Mesothelial cell of epicardium (in vitro differentiated cells): Measurements from ENCODE around the gene SMIM20. TPM values are rescaled to one million over a fixed set of nuclear protein-coding genes. Genes with fewer than 3 reads are reported as not detected.

ENCODE experiments used
- DNase-seq, 2 experiments: peaks; one replicate each; pipeline ENCODE4 v3.0.0; 2021; ENCODE audit warnings: low spot score in 2 of 2; ENCODE audit not compliant: unreplicated experiment in 2 of 2
- H3K27ac Mint-ChIP-seq: 2 replicates; pipeline ENCODE4 v1.8.0; 2021; ENCODE audit warnings: mixed read lengths
- H3K27me3 Mint-ChIP-seq: 2 replicates; pipeline ENCODE4 v1.8.0; 2021; ENCODE audit warnings: low read depth, mixed read lengths
- H3K36me3 Mint-ChIP-seq: 2 replicates; pipeline ENCODE4 v1.8.0; 2021; ENCODE audit warnings: mixed read lengths
- H3K4me1 Mint-ChIP-seq: 2 replicates; pipeline ENCODE4 v1.8.0; 2021; ENCODE audit warnings: mixed read lengths
- H3K4me3 Mint-ChIP-seq: 2 replicates; pipeline ENCODE4 v1.8.0; 2021; ENCODE audit warnings: mild to moderate bottlenecking, moderate library complexity, mixed read lengths
- H3K9me3 Mint-ChIP-seq: 2 replicates; pipeline ENCODE4 v1.8.0; 2021; ENCODE audit warnings: mixed read lengths
- total RNA-seq: library from RNA; stranded (reverse); gene quantifications from 3 replicates; pipeline ENCODE4 v1.2.1, GENCODE V29; 2021
- TF ChIP-seq, protein P1 (sequence below): fragments of 200-600 bp; sonication (generic); IDR thresholded peaks from one replicate; pipeline ENCODE4 v1.5.0; 2021; ENCODE audit warnings: antibody characterized with exemption; ENCODE audit not compliant: unreplicated experiment

The SMIM20 gene
- total RNA-seq, 1 donor from 2014 or later, result 30.0 TPM

- no peak overlapping the region for H3K27ac Mint-ChIP-seq
- no peaks in the 10 kb centered on the region for H3K36me3 Mint-ChIP-seq
These were observed 25.3 kb downstream of the SMIM20 start for GRCh38 chr4:25939330-25939729.

DNA sequence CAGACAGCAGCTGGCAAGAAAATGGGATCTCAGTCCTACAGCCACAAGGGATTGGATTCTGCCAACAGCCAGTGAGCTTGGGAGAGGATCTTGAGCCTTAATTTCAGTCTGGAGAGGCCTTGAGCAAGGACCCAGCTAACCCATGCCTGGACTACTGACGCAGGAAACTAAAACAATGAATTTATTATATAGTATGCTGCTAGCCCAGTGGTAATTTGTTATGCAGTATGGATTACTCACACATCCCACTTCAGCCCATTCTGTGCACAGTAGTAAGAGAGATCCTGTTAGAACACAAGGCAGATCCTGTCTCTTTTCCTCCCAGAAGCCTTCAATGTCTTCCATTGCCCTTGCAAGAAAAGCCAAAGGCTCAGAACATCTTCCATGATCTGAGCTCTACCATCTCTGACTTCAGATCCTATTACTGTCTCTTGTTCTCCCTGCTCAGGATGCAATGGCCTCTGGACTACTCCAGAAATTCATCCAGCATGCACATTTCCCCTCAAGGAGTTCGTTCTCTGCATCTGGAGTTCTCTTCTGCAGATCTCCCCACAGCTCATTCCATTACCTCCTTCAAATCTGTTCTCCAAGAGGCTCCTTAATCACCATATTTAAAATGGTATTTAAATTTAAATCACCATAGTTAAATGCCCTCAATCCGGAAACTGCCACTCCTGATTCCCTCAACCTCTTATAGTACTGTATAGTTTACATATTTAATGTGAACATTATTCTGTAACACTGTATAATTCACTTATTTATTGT, 27.6 kb downstream of the SMIM20 start:
- Mint-ChIP-seq H3K4me1 (peaks cover 14% of the 10 kb centered on the region), H3K9me3 (peaks cover 6% of the 10 kb centered on the region), H3K4me3 (no peak overlapping the region), H3K36me3 (no peaks in the 10 kb centered on the region), H3K27ac (no peak overlapping the region), H3K27me3 (peaks cover 4% of the 10 kb centered on the region)
- DNase-seq, result no peak
- TF ChIP-seq, protein P1, sequence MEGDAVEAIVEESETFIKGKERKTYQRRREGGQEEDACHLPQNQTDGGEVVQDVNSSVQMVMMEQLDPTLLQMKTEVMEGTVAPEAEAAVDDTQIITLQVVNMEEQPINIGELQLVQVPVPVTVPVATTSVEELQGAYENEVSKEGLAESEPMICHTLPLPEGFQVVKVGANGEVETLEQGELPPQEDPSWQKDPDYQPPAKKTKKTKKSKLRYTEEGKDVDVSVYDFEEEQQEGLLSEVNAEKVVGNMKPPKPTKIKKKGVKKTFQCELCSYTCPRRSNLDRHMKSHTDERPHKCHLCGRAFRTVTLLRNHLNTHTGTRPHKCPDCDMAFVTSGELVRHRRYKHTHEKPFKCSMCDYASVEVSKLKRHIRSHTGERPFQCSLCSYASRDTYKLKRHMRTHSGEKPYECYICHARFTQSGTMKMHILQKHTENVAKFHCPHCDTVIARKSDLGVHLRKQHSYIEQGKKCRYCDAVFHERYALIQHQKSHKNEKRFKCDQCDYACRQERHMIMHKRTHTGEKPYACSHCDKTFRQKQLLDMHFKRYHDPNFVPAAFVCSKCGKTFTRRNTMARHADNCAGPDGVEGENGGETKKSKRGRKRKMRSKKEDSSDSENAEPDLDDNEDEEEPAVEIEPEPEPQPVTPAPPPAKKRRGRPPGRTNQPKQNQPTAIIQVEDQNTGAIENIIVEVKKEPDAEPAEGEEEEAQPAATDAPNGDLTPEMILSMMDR, result no peak

More at GRCh38 chr4:25939330-25939729, 25.3 kb downstream of the SMIM20 start:
- TF ChIP-seq, protein P1, result no peak
- Mint-ChIP-seq H3K9me3 (peaks cover 6% of the 10 kb centered on the region), H3K27me3 (peaks cover 2% of the 10 kb centered on the region), H3K4me3 (no peak overlapping the region), H3K4me1 (peaks cover 14% of the 10 kb centered on the region)
- no peak for DNase-seq

- Mint-ChIP-seq H3K9me3 (peaks cover 6% of the 10 kb centered on the region), H3K27me3 (peaks cover 4% of the 10 kb centered on the region), H3K36me3 (no peaks in the 10 kb centered on the region), H3K4me3 (no peak overlapping the region), H3K27ac (no peak overlapping the region), H3K4me1 (peaks cover 6% of the 10 kb centered on the region)
- no peak for DNase-seq
- TF ChIP-seq, protein P1, result no peak
These were observed 29.3 kb downstream of the SMIM20 start for GRCh38 chr4:25943312-25943711.

DNA sequence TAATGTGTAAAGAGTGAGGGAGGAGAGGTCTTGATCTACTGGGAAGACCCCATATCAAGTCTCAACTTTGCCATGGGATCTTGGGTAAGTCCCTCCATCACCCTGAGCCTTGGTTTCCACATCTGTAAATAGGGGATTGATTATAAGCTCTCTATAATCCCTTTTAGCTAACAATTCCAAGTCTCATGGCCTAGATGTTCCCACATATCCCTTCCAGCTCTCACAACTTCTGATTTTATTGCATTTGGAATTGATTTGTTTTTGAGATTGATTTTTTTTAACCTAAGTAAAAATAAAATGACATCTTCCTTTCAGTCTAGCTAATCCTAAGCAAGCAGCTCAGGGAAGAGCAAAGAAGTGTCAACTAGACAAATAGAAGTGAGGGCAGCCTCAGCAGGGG, 29.8 kb downstream of the SMIM20 start:
- Mint-ChIP-seq H3K4me1 (peaks cover 1% of the 10 kb centered on the region), H3K27ac (no peak overlapping the region)

DNA sequence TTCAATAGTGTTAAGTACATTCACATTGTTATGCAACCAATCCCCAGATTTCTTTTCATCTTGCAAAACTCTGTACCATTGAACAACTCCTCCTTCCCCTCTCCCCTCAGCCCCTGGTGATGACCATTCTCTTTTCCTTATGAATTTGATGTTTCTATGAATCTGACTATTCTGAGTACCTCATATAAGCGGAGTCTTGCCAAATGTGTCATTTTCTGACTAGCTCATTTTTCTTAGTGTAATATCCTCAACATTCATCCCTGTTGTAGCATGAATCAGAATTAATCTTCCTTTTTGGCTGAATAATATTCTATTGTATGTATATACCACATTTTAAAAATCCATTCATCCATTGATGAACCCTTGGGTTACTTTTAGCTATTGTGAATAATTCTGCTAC, 34.0 kb downstream of the SMIM20 start:
- Mint-ChIP-seq H3K4me3 (no peak overlapping the region), H3K36me3 (no peaks in the 10 kb centered on the region), H3K27me3 (peaks cover 2% of the 10 kb centered on the region), H3K4me1 (peaks cover 14% of the 10 kb centered on the region), H3K9me3 (no peaks in the 10 kb centered on the region), H3K27ac (no peak overlapping the region)
- no peak for DNase-seq
- TF ChIP-seq, protein P1, result no peak

More for the DNA sequence above, 29.8 kb downstream of the SMIM20 start:
- peaks cover 6% of the 10 kb centered on the region for H3K9me3 Mint-ChIP-seq
- H3K36me3 Mint-ChIP-seq, result no peaks in the 10 kb centered on the region
- peaks cover 4% of the 10 kb centered on the region for H3K27me3 Mint-ChIP-seq
- DNase-seq, result no peak
- TF ChIP-seq, protein P1, result no peak
- no peak overlapping the region for H3K4me3 Mint-ChIP-seq
